ENCODE measurements around the gene UBAC1.

- TF ChIP-seq CTCF (IDR thresholded peaks at IDR 0.05; ENCODE audit: insufficient read depth, low read length), result no peak
- no peak for TF ChIP-seq REST (IDR thresholded peaks at IDR 0.05; ENCODE audit: insufficient replicate concordance, low read depth)
Observed at GRCh38 chr9:135886147-135886981, 74.8 kb downstream of the UBAC1 start.

Measured in HL-60 (cell line).